Measurements from ENCODE around the gene KRT5.

GRCh38 chr12:52527121-52527800, 7.1 kb upstream of the KRT5 start:
- TF ChIP-seq CTCF (IDR thresholded peaks at IDR 0.05; ENCODE audit: insufficient read depth, low read length) (no peak), REST (IDR thresholded peaks at IDR 0.05; ENCODE audit: insufficient replicate concordance, low read depth) (no peak), GABPA (IDR thresholded peaks at IDR 0.05; ENCODE audit: low read depth) (no peak)

Measured in HL-60 (cell line).